Mesodermal cell (in vitro differentiated cells): ENCODE measurements around the gene SLIT3.

Source experiments
- H3K27ac ChIP-seq: 2 replicates; pipeline ENCODE4 v1.7.0; 2013; ENCODE audit warnings: mild to moderate bottlenecking, low read depth, low read length, moderate library complexity; ENCODE audit not compliant: severe bottlenecking
- H3K36me3 ChIP-seq: 2 replicates; pipeline ENCODE4 v1.7.1; 2013; ENCODE audit warnings: mild to moderate bottlenecking, low read length, moderate library complexity; ENCODE audit not compliant: control insufficient read depth, insufficient read depth
- H3K4me1 ChIP-seq: one replicate; pipeline ENCODE4 v1.7.1; 2013; ENCODE audit warnings: mild to moderate bottlenecking, low read length; ENCODE audit not compliant: insufficient read depth, control insufficient read depth, poor library complexity, severe bottlenecking
- H3K4me3 ChIP-seq: 2 replicates; pipeline ENCODE4 v1.7.0; 2013; ENCODE audit warnings: low read length, control low read depth, mild to moderate bottlenecking; ENCODE audit not compliant: insufficient read depth, poor library complexity, severe bottlenecking; ENCODE audit errors: extremely low read depth
- H3K9me3 ChIP-seq: 2 replicates; pipeline ENCODE4 v1.7.1; 2013; ENCODE audit warnings: mild to moderate bottlenecking, low read length, moderate library complexity; ENCODE audit not compliant: control insufficient read depth
- WGBS, 2 experiments: methylation state at CpG; one replicate each; pipeline ENCODE4 v1.1.5; 2013; ENCODE audit warnings: missing lambda C conversion rate in 2 of 2; ENCODE audit not compliant: insufficient coverage in 2 of 2; 5-methylcytosine and 5-hydroxymethylcytosine counted together

Gene SLIT3

DNA sequence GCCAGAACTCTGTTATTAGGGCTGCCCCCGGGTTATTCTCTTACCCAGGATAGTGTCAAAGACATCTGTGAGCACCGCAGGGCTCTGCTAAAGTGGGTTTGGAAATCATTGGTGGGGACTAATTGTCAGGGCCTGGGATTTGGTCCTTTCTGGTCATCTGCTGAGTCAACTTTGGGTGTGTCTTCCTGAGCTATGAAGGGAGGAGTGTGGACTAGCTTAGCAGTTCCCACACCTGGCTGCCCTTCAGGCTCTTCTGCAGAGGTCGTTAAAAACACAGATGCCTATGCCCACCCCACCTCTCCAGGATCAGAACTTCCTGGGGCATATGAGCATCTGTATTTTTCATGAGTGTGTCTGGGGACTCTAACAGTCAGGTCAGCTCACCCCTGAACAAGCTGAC is 352.2 kb downstream of the SLIT3 start:
- H3K9me3 ChIP-seq = no peaks in the 10 kb centered on the region
- H3K27ac ChIP-seq = no peak overlapping the region
- 94% methylated on average over 2 of the region's 3 CpGs; no CpG with 5 or more reads in 1 of the 2 experiments for WGBS, 2 experiments
- no peaks in the 10 kb centered on the region for H3K36me3 ChIP-seq
- H3K4me3 ChIP-seq = no peak overlapping the region
- no peaks in the 10 kb centered on the region for H3K4me1 ChIP-seq

DNA sequence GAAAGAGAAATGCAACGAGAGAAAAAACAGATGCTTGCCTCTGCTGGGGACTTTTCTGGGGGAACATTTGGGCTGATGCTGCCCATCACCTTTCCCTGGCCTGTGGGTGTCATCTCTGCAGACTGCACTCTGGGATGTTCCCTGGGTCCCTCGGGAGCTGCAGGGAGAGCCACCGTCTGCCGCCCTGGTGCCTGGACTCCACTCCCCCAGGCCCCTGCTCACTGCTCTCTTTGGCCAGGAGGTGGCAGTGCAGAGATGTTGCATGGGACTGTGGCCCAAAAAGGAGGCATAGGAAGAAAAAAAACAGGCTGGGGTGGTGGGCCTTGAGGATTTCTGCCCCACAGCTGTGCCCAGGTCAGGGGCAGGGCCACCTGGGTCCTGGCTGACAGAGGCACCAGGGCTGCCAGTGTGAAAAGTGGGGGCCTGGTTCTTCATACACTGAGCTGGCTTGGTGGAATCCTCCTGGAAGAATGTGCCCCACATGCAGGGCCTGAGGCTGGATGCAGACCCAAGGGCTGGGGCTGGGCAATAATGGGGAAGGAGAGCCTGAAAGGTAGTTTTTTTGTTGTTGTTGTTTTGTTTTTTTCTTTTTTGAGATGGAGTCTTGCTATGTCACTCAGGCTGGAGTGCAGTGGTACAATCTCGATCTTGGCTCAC is 353.6 kb downstream of the SLIT3 start:
- no peak overlapping the region for H3K4me3 ChIP-seq
- WGBS, 2 experiments = 60 to 71% methylated on average over 2 to 3 of the region's 5 CpGs
- no peaks in the 10 kb centered on the region for H3K9me3 ChIP-seq
- no peak overlapping the region for H3K27ac ChIP-seq
- no peaks in the 10 kb centered on the region for H3K36me3 ChIP-seq
- H3K4me1 ChIP-seq = no peaks in the 10 kb centered on the region

DNA sequence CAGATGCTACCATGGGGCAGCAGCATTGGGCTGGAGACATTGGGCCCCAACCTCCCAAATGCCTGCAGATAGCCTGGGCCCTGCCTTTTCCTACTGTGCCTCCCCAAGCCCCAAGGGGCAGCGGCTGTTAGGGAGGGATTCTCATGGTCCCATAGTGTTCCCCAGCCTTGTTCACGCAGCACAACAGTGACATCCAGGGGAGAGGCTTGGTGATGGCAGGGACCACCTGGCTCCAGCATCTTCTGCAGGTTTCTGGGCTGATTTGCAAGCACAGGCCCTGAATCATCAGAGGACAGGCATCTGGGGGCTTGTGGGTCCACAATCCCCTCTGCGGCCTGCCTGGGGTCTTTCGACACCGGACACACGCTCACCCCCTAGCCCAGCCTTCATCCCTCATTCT is 354.6 kb downstream of the SLIT3 start:
- Histone ChIP-seq H3K4me1 (no peaks in the 10 kb centered on the region), H3K4me3 (no peak overlapping the region), H3K27ac (no peak overlapping the region), H3K9me3 (no peaks in the 10 kb centered on the region), H3K36me3 (no peaks in the 10 kb centered on the region)
- 83 to 85% methylated on average over 2 to 6 of the region's 6 CpGs for WGBS, 2 experiments

DNA sequence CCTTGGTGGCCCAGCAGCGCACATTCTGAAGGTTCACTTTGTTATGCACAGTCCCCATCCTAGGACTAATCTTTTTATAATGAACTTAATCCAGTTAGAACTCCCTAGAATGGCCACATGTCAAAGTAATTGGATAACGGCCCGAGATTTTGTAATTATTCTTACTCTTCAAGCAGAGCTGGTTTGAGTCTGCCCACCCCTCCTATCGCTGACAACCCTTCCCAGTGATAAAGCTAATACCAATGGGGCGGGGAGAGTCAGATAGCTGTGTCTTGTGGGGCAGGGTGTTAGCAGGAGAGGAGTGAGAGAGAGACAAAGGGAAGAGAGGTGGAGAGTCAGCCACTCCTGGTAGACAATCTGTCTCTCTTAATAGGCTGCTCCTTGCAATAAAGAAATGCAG is 356.9 kb downstream of the SLIT3 start:
- Histone ChIP-seq H3K4me3 (no peak overlapping the region), H3K4me1 (no peaks in the 10 kb centered on the region), H3K9me3 (no peaks in the 10 kb centered on the region), H3K27ac (no peak overlapping the region), H3K36me3 (no peaks in the 10 kb centered on the region)
- WGBS, 2 experiments = 90 to 100% methylated on average over 2 to 3 of the region's 5 CpGs

DNA sequence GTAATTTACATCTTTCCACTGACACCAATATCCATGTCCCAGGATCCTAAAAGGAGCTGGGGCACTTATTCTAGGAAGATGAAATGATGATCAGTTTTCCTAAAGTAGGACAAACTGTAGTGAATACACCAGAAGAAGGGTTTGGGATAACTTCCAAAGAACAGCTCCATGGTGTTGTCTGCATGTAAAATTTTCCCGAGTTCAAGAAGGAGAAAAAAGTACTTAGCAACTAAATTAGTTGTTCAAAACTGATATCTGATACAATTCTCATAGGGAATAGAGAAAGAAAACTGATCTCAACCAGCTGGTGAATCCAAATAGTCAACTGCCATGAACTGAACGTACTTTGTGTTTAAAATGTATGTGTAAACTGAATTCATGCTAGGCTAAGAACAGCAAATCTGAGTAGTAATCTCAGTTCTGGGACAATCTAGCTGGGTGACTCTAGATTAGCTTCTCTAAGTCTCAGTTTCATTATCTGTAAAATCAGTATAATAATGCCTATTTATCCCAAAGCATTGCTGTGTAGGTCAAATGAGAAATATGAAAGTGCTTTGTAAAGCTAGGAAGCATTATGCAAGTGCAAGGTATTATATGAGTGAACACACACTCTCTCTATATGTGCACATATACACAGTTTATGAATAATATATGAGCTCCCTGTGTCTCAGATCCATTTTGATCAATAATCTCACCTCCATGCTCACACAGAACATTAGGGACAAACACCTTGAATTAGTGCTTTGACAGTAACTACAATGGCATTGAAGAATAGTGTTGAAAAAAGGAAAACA is 357.7 kb downstream of the SLIT3 start:
- H3K4me3 ChIP-seq = no peak overlapping the region
- 80% methylated on average over 1 of the region's 2 CpGs; no CpG with 5 or more reads in 1 of the 2 experiments for WGBS, 2 experiments
- no peaks in the 10 kb centered on the region for H3K4me1 ChIP-seq
- no peaks in the 10 kb centered on the region for H3K36me3 ChIP-seq
- no peaks in the 10 kb centered on the region for H3K9me3 ChIP-seq
- no peak overlapping the region for H3K27ac ChIP-seq

DNA sequence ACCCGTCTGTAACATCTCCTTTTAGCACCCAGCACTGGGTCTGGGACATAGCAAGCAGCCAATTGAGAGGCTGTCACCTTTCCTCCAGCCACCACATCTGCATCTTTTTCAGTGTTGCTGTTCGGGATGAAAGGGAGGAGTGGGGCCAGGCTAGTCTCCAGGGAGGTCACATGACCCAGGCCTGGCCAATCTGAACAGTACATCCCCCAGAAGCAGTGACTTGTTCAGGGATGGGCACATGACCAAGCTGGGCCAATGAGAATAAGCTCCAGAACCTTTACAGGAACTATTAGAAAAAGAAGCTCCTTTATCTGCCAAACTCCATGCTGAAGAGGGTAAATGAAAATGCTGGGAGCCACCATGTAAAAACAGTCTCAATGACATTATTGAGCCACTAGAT is 359.0 kb downstream of the SLIT3 start:
- no peaks in the 10 kb centered on the region for H3K9me3 ChIP-seq
- H3K4me1 ChIP-seq = no peaks in the 10 kb centered on the region
- no peaks in the 10 kb centered on the region for H3K36me3 ChIP-seq
- H3K27ac ChIP-seq = no peak overlapping the region
- 90 to 100% methylated on average over 1 to 2 of the region's 2 CpGs for WGBS, 2 experiments
- no peak overlapping the region for H3K4me3 ChIP-seq

DNA sequence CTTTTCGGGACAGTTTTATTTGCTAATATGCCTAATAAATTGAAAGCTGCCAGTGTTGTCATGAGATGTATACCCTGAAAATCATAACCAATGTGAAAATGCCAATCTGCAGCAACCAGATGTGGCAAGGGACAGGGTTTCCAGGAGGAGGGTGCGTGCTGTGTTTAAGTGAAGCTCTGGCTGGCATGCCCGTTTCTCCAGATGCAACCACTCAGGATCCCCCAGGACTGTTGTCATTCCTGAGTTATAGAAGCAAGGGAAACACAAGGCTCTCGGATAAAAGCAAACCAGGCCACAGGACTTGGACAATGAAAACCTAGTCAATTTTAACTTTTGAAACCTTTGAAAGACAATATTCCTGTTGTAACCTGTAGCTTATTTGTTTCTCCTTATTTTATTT is 360.2 kb downstream of the SLIT3 start:
- no peak overlapping the region for H3K27ac ChIP-seq
- WGBS, 2 experiments = 81 to 83% methylated on average over 3 to 4 of the region's 4 CpGs
- no peaks in the 10 kb centered on the region for H3K9me3 ChIP-seq
- no peak overlapping the region for H3K4me3 ChIP-seq
- no peaks in the 10 kb centered on the region for H3K36me3 ChIP-seq
- peaks cover 2% of the 10 kb centered on the region for H3K4me1 ChIP-seq

DNA sequence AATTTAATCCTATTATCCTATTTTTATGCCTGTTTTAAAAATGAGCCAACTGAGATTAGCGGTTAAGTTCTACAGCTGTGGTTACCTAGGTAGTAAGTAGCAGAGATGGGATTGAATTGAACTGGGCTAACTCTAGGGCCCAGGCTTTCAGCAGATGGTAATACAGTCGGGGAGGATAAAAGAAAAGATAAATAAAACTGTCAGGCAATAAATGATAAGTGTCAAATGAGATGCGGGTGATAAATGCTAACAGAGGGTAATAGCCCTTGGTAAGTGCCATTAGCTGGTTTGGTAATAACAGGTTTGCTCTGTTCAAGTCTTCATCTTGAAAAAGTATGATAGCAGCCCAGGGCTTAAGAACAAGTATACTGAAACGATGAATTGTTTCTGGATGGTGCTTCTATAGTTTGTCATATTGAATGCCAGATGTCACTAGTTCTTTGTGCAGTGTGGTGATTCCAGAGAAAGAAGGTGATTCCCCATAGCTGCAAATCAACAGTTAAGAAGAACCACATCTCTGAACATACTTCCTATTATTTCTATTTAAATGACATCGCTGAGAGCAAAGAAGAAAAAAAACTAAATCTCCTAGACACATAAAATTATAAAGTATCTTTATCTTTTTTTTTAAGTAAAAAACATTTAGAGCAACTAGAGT is 360.9 kb downstream of the SLIT3 start:
- peaks cover 7% of the 10 kb centered on the region for H3K4me1 ChIP-seq
- H3K9me3 ChIP-seq = no peaks in the 10 kb centered on the region
- no peak overlapping the region for H3K27ac ChIP-seq
- no peaks in the 10 kb centered on the region for H3K36me3 ChIP-seq
- WGBS, 2 experiments = 88 to 92% methylated on average over 3 to 4 of the region's 5 CpGs
- no peak overlapping the region for H3K4me3 ChIP-seq

DNA sequence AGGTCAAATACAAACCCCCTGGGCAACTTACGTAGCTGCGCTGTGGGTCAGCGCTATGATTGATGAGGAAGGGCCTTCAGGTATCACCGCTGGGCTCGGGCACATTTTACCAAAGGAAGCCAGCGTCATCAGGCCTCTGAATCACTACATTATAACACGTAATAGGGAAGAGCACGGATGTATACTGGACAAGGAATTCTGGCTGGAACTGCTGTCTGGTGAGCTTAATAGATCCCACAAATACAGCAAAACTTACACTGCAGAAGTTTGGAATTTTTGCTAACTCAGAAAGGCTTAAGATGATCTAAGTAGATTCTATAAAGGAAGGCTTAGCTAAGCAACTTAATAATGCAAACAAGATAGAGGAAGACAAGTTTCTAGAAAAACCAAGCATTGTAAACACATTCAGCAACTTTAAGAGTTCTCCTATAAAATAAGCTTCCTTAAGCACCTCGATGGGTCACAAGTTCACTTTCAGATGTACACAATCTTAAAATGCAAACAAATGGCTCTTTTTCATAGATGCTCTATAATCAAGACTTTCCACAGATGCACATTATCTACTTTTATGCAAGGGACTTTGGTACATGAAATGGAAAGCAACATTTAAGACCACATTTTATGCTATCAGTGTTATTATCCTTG is 361.7 kb downstream of the SLIT3 start:
- H3K4me3 ChIP-seq = no peak overlapping the region
- no peaks in the 10 kb centered on the region for H3K9me3 ChIP-seq
- no peaks in the 10 kb centered on the region for H3K36me3 ChIP-seq
- peaks cover 7% of the 10 kb centered on the region for H3K4me1 ChIP-seq
- H3K27ac ChIP-seq = no peak overlapping the region
- whole genome bisulfite sequencing, 2 experiments = 89 to 97% methylated on average over 6 of the region's 9 CpGs

DNA sequence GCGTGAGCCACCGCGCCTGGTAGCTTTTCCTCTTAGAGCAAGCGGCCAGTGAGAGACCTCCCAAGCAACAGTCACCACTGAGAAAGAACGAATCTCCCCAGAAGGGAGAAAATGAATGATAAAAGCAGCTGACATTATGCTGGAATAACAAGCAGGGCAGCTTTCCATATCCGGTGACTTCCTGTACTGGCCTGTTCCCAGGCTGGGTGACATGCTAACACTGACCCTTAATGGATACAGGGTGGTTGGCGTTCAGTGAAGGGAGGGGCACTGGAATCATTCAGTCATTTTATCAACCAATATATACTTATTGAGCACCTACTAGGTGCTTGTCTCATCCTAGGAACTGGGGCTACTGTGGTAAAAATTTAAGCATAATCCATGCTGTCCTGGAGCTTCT is 364.4 kb downstream of the SLIT3 start:
- 98 to 100% methylated on average over 1 to 4 of the region's 7 CpGs for WGBS, 2 experiments
- Histone ChIP-seq H3K27ac (no peak overlapping the region), H3K9me3 (no peaks in the 10 kb centered on the region), H3K36me3 (no peaks in the 10 kb centered on the region), H3K4me3 (no peak overlapping the region), H3K4me1 (peaks cover 7% of the 10 kb centered on the region)
